Measurements from ENCODE around the gene PYGB.
"Not testable (repeated sequence)": the region's sequence is repeated elsewhere in the genome, so short reads cannot be mapped to it uniquely, and the experiment has no call there.

PYGB gene

DNA sequence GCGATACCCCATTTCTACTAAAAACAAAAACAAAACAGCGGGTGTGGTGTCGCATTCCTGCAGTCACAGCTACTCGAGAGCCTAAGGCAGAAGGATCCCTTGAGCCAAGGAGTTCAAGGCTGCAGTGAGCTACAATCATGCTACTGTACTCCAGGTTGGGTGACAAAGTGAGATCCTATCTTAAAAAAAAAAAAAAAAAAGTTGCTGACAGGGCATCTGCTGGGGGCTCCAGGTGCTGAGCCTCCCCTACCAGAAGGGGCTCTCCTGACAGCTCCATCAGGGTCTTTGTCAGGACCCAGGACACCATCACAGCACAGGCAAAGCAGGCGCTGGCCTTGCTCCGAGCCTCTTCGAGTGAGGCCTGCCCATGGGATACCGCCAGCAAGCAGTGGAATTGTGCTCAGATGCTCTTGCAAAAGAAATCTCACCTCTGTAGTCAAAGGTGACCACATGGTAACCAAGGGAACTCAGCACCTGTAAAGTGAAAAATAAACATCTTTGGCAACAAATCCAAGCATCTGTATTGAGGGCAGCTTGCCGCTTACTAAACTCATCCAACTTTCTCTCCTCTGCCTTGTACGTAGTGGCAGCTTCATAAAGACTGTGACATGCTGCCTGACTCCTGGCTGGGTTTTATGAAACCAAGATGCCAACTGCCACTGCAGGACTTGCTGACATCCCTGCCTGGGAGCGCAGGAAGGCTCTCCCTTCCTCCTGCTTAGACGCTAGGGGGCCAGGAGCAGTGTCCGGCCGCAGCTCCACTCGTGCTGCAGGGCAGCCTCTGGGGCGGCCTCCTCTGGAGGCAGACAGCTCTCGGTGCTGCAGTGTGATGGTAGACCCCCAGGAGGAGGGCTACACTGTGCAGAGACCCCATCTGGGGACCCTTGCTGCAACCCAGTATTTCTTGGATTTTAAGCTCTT is 66.9 kb downstream of the PYGB start:
- no peak for DNase-seq (ENCODE audit: low read depth, low spot score)

DNA sequence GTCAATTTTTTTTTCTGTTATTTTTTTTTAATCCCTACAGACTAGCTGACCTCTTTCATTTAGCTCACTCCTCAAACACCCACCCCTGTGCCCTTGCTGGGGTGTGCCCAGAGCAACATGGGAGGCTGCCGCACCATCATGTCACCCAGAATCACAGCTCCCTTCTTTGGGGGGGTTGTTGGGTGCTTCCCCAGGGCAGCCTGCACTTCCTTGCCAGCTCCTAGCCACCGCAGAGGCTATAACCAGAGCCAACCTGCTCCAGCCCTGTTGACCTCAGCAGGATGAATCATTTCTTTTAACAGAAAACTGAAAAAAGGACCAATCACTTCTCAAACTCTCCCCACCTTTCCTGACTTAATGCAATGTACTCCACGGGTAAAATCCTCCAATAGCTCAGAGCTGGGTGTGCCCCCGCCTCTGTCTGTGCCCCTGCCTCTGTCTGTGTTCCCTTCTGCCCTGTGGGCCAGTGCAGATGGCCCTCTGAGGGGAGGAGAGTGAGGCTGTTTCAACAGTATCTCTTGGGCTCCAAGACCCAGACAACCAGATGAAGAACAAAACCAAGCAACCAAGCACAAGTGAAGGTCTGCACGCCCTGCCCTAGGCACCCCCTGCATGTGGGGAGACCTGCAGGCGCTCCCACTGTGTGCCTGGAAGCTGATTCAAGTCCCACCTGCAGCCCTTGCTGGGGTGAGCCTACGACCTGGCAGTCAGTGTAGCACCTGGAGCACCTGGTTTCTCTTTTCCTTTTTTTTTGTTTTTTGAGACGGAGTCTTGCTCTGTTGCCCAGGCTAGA is 67.7 kb downstream of the PYGB start:
- no peak for DNase-seq (ENCODE audit: low read depth, low spot score)

DNA sequence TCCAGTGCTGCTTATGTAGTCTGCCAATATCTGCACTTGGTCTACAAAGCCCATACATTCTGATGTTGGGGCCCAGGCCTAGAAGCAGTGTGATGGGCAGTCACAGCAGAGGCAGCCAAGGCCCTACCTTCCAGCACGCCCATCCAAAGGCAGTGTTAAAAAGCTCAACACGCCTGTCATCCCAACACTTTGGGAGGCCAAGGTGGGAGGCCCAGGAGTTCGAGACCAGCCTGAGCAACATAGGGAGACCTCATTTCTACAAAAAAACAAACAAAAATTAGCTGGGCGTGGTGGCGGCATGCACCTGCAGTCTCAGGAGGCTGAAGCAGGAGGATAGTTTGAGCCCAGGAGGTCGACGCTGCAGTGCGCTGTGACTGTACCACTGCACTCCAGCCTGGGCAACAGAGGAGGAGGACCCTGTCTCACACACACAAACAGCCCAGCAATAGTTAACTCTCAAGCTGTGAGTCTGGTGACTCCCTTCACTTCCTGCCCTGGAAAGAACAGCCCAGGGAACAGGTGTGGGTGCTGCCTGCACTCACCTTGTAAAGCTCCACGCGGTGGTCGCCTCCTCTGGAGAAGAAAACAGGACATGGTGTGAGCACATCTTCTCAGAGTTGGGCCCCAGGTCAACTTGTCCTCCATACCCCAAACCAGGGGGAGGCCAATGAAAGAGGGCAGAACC is 68.8 kb downstream of the PYGB start:
- DNase-seq (ENCODE audit: low read depth, low spot score), result no peak

DNA sequence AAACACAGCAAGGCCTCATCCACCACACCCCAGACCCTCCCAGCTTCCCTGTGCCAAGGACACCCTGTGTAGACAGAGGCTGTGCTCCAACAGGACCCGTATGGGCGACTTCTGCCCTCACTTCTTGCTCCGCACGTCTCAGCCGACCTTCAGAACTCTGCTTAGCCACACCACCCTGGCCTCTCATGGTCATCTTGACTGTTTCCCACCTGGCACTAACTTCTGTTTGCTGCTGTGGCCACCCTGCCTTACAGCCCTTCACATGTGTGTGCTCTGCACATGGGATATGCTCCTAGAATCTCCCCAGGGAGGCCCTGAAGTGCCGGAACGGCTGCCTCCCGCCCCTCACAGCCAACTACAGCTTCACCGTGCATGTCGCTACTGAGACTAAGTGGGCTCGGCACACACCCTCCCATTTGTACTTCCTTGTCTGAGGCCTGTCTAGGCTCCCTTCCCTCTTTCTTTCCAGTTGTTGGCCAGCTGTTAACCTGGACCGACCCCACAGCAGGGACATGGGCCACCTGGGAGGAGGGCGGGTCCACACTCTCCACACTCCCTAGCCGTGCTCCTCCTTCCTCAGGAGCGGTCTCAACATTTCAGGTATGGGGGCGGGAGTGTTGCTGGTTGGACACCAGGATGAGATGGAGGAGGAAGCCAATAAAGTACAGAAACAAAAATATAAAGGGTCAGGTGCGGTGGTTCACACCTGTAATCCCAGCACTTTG is 69.6 kb downstream of the PYGB start:
- no peak for DNase-seq (ENCODE audit: low read depth, low spot score)

DNA sequence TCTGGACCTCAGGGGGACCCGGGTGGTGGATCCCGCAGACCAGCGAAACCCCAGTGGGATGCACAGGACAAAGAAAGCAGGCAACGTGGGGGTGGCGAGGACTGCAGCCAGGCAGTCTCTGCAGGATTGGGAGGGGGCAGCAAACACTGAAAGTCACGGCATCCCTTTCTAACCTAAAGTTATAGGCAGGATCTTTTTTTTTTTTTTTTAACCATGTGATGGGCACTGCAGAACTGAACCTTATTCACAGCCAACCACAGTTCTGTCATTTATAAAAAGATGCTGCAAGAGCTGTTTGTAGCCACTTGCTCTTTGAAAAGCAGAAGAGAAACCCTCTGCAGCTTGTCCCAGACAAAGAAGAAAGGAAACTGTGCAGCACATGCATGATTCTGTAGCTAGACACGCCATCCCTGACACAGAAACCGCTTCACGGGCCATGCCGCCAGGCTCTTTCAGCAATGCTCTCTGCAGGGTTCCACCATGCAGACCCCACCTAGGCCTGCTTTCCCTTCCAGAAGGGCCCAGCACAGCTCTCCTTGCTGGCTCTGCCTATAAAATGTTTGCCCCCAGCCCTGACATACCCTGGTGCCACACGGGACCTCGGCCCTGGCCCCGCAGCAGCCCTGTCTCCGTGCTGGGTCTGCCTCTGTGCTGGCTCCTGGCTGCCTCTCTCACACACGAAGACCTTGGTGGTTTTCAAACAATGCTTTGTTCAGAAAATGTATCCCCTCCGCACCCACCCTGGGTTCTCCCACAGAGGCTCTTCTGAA is 70.8 kb downstream of the PYGB start:
- no peak for DNase-seq (ENCODE audit: low read depth, low spot score)

DNA sequence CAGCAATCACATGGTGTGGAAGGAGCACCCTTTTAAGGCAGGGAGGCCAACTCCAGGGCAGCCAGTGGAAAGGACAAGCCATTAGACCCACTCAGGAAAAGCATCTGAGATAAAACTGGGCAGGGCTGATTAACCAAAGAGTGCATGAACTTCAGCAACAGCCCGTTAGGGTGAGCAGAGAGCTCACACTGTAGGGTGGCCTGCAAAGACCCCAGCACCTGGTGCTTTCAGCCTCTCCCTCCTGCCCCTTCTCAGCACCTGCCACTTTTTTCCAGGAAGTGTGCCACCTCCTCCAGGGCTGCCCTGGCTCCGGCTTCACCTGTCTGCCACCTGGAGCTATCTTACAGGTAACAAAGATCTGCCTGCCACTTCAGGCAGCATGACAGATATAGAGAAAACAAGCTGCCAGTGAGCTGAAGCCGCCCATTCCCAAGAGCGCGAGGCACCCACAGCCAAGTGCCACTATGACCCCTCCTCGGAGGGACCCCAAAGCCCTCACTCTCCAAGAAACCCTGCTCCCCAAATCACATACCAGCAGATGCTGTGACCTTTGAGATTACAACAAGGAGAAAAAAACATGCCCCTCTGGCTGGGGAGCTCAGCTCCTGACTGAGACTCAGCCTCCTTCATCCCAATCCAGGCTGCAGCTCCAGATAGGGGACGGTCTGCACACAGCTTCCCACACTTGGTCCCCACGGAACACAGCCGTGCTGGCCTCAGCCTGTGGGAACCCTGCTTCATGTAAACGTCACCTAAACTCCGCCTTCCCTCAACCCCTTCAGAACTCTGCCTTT is 71.6 kb downstream of the PYGB start:
- no peak for DNase-seq (ENCODE audit: low read depth, low spot score)

DNA sequence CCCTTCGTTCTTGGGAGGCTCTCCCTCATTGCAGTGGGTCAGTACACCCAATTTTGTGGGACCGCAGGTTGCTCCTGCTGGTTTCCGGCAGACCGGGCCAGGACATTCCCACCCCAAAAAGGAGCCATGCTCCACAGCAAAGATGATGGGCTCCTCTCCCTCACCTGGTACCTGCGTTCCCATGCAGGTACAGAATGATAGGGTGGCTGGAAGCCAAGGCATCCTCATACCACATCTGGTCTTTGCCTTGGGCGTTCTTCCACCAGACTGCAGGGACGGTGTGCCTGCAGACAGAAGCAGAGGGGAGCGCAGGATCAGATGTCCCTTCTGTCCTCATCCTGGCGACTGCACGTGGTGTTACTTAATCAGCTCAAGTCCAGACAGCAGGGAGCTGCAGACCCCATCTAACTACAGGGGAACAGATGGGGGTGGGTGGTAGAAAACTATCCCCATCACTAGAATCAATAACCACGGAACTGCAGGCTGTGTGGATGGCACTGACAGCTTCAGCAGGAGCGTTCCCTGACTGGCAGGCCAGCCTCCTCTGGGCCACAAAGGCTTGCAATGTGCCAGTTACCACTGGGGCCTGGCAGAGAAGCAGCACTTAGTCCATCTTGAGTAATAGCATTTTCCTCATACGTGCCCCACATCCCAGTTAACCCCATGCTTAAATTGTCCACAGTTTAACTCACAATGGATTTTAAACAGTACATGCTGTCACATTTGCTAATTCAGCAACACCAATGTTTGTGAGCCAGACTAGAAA is 72.3 kb downstream of the PYGB start:
- DNase-seq (ENCODE audit: low read depth, low spot score), result no peak

DNA sequence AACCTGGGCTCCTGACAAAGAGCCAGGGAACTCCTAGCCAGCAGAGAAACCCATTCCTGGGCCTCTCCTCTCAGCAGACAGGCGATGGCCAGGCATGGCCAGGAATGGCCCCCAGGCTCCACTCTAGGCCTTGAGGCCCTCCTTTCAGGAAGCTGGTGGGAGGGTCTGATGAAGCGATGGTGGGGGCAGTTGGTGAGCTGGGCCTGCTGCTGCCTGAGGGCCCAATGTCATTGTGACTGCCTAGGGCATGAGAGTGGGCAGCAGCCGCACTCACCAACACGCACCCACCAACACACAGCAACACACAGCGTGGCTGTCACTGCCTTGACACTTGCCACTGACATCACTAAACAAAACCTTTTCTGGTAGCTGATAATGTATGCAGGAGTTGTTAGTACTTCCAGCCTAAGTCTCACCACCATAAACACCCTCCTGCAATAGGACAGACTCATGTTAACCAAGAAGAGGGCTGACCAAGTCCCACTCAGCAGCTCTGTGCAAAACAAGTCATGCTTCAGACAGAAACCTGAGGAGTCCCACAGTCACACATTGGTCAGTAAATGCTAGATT is 73.5 kb downstream of the PYGB start:
- DNase-seq (ENCODE audit: low read depth, low spot score), result no peak

DNA sequence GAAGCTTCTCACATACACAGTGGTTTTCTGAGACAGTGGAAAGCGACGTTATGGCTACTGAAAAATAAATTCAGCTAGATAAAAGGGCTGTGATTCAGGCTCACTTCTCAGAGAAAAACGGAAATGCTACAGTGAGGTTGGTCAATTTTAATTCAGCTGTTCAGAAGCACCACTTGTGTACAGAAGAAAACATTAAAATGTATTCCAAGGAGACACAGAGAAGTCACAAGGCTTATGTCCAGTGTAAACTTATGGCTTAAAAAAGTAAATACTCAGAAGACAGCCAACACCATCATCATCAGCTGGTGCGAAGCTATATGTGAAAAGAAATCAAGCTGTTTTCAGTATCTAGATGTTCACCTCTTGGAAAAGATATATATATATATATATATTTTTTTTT is 74.1 kb downstream of the PYGB start:
- no peak for DNase-seq (ENCODE audit: low read depth, low spot score)

DNA sequence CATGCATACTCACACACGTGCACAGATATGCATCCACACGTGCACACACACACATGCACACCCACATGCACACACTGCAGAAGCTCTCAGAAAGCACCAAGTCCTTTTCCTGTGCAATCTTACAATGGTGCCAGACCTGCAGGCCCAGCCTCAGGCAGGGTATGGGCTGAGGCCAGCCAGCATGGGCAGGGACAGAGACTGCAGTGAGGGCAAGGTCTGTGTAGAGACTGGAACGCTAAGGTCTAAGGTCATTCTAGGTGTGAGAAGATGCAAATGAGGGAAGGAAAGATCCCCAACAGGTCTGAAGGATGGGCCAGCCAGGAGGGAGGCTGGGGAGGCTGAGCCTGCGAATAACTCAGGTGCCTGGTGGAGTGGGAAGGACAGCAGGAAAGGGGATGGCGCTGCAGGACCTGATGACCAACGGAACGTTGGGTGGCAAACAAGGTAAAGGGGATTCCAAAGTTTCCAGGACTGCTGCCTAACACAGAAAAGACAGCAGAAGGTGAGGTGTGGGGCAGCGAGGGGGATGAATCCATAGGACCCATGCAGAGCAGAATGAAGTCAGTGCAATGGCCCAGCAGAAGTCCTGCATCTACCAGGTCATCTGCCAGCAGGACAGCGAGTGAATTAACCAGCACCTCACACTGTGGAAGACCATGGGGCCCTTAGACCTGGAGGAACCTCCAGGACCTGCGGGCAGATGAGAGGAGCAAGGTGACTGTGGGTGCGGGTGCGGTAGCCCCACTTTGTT is 75.8 kb downstream of the PYGB start:
- DNase-seq (ENCODE audit: low read depth, low spot score), result no peak

DNA sequence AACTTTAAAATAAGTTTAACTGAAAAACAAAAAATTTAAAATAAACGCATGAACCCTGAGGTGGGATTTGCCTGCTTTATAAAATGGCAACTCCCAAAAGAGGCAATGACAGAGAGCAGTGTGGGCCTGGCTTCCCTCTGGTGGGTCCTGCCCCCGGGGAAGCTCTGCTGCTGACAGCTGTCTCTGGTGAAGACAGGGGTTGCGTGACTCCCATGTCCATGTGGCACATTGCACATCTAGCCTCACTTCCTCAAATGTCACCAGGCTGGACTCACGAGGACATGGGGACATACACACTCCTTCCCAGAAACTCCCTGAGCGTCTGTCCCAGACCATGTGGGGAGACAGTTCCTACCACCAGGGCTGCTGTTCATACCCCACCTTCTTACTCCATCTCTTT is 76.5 kb downstream of the PYGB start:
- DNase-seq (ENCODE audit: low read depth, low spot score), result no peak

DNA sequence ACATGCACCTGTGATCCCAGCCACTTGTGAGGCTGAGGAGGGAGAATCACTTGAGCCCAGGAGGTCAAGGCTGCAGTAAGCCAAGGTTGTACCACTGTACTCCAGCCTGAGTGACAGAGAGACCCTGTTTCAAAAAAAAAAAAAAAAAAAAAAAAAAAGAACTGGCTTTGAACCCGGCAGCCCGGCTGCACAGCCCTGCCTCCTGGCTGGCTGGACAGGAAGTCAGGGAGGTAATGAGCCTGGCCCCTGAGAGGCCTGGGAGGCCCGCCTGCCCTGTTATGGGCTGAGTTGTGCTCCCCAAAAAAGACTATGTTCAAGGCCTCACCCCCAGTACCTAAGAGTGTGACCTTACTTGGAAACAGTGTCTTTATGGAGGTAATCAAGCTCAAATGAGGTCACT is 77.2 kb downstream of the PYGB start:
- no peak for DNase-seq (ENCODE audit: low read depth, low spot score)

DNA sequence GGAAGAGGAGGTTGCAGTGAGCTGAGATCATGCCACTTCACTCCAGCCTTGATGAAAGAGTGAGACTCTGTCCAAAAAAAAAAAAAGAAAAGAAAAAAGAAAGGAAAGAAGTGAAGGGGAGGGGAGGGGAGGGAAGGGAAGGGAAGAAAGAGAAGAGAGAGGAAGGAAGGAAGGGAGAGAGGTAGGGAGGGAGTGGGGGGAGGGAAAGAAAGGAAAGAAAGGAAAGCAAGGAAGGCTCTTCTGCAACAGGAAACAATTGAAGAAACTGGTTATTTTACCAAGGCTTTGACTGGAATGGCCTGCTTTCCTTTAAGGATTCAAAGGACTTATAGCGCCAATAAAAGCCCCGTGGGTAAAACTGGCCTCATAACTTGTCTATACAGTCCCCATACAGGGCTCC is 78.1 kb downstream of the PYGB start:
- DNase-seq (ENCODE audit: low read depth, low spot score), result no peak

DNA sequence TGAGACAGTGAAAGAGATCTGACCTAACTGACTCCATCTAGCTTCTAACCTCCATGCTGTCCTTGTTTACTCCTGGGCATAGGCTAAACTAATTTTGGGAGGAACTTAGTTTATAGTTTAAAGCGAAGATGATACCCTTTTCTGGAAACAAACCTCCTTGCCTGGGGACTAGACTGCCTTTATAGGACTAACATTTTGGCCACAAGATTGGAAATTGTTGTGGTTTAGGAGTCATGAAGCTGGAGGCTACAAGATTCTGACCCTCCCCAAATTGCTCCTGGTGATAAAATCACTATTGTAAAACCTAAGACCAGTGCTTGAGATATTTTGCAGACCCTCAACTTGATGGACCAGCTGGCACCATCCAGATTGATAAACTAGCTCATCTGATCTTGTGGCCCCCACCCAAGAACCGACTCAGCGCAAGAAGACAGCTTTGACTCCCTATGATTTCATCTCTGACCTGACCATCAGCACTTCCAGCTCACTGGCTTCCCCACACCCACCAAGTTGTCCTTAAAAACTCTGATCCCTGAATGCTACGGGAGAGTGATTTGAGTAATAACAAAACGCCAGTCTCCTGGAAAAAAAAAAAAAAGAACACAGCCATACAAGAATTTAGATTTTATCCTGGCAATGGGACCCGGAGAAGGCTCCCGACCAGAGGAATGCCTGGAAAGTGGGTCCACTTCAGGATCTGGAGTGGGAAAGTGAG is 79.8 kb downstream of the PYGB start:
- DNase-seq (ENCODE audit: low read depth, low spot score), result no peak

DNA sequence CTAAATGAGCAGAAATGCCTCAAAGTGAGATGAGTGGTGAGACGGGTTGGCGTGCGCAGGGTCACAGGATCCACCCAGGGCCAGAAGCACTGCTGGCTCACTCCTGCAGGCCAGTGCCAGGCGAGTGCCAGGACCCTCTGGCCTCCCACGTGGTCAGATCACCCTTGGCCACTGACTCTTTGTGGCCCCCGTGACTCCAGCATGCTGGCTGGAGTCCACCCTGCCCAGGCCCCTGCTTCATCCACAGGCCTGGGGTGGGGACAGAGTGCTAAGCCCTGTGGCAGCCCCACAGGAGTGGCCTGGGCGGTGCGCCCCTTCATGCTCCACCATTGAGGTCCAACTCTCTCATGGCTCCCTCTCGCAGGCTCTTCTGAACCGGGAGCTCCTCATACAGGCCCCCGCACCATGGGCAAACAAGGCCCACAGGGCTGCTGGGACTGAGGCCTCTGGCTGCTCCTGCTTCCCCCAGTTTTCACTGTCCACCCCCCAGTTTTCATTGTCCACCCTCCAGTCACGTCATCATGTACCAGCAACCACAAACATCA is 81.1 kb downstream of the PYGB start:
- DNase-seq (ENCODE audit: low read depth, low spot score), result no peak

DNA sequence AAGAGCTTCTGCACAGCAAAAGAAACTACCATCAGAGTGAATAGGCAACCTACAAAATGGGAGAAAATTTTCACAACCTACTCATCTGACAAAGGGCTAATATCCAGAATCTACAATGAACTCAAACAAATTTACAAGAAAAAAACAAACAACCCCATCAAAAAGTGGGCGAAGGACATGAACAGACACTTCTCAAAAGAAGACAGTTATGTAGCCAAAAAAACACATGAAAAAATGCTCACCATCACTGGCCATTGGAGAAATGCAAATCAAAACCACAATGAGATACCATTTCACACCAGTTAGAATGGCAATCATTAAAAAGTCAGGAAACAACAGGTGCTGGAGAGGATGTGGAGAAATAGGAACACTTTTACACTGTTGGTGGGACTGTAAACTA is 87.1 kb downstream of the PYGB start:
- not testable (repeated sequence) for DNase-seq (ENCODE audit: low read depth, low spot score)
